22Rv1 (cell line): ENCODE measurements around the gene RAPGEF4.

Experiments
- H3K27ac ChIP-seq: fragments of 450-650 bp; 2 replicates; pipeline ENCODE4 v1.5.1; 2017
- ZFX ChIP-seq: fragments of 450-650 bp; IDR thresholded peaks from 2 replicates; pipeline ENCODE4 v1.6.1; 2017; ENCODE audit warnings: antibody characterized with exemption, borderline replicate concordance
- TF ChIP-seq, protein P1 (sequence below): fragments of 450-650 bp; IDR thresholded peaks from 2 replicates; pipeline ENCODE4 v1.5.1; 2017; ENCODE audit warnings: mild to moderate bottlenecking

The RAPGEF4 gene

GRCh38 chr2:172735582-172736423 lies at the start of gene RAPGEF4:
Gene RAPGEF4 (plus strand): TSS chr2:172735845. CDS start chr2:172735984, 139 bp downstream.
- no peak within 1 kb of the TSS for H3K27ac ChIP-seq
- TF ChIP-seq, protein P1, sequence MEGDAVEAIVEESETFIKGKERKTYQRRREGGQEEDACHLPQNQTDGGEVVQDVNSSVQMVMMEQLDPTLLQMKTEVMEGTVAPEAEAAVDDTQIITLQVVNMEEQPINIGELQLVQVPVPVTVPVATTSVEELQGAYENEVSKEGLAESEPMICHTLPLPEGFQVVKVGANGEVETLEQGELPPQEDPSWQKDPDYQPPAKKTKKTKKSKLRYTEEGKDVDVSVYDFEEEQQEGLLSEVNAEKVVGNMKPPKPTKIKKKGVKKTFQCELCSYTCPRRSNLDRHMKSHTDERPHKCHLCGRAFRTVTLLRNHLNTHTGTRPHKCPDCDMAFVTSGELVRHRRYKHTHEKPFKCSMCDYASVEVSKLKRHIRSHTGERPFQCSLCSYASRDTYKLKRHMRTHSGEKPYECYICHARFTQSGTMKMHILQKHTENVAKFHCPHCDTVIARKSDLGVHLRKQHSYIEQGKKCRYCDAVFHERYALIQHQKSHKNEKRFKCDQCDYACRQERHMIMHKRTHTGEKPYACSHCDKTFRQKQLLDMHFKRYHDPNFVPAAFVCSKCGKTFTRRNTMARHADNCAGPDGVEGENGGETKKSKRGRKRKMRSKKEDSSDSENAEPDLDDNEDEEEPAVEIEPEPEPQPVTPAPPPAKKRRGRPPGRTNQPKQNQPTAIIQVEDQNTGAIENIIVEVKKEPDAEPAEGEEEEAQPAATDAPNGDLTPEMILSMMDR: no peak
- no peak for TF ChIP-seq ZFX

GRCh38 chr2:172693037-172693436 lies 42.6 kb upstream of the RAPGEF4 start:
- TF ChIP-seq, protein P1: no peak
- TF ChIP-seq ZFX: no peak
- no peak overlapping the region for H3K27ac ChIP-seq

GRCh38 chr2:172693529-172694455 lies 41.9 kb upstream of the RAPGEF4 start:
- no peak for TF ChIP-seq ZFX
- TF ChIP-seq, protein P1: no peak
- no peak overlapping the region for H3K27ac ChIP-seq

GRCh38 chr2:172697296-172697695 lies 38.3 kb upstream of the RAPGEF4 start:
- TF ChIP-seq ZFX: no peak
- TF ChIP-seq, protein P1: no peak
- no peak overlapping the region for H3K27ac ChIP-seq

DNA sequence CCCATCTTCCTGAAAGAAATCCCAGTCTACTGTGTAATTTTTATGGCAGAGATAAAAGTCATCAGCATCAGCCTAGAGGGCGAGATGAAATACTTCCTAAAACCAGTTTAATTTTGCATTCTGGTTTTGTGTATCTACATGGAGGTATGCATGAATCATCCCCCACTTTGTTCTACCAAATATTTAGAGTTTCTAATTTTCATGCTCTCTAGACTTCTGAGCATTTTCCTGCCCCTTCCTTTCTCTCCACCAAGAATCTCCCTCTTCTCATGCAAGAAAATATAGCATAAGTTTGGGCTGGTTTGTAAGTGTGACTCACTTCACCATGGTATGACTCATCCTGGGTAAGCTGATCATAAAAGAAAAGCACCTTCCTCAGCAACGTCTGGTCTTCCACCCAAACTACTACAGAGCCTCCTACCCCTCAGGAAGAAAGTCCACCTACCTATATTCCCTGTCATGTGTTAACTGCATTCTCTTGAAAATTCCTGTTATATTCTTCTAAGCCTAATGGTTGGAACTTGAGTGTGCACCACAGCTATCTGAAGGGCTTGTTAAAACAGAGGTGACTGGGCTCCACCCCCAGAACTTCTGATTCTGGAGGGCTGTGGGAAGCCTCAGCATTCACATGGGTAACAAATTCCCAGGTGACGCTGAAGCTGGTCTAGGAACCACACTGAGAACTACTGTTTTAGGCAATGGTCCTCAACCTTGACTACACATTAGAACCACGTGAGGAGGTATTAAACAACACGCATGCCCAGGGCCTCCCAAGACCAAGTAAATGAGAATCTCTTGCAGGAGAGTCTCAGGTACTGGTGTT lies 37.4 kb upstream of the RAPGEF4 start:
- TF ChIP-seq, protein P1: no peak
- no peak for TF ChIP-seq ZFX
- H3K27ac ChIP-seq: no peak overlapping the region

DNA sequence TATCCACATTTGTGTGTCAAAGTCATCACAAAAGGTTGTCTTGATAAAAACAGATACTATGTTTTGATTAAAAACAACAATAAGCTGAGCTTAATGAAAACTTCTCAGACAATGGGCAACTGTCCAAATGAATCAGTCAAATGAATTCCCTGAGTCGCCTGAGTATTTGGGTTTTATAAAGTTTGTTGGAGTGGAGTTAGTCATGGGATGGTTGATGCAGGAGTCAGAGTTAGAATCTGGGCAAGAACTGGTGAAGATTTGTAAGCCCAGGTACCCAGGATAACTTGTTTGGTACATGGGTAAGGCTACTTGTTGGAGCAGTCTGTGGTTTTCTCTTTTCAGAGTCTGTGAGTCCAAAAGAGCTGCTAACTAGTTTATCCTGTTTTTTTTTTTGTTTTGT lies 34.4 kb upstream of the RAPGEF4 start:
- H3K27ac ChIP-seq: no peak overlapping the region
- TF ChIP-seq ZFX: no peak

DNA sequence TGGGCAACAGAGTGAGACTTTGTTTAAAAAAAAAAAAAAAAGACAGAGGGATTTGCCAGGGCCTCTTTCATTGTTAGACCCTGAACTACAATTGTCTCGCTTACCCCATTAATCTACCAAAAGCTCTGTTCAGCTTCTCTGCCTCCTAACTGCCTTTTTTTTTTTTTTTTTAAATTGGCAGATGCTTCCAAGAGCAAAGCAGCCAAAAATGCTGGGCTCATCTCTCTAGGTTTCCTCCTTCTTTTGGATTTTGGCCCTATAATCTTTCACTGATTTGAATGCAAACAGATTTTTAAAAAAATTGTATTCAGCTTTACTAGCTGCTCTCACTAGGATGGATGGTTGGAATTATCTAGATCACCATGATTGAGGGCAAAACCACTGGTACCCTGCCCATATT lies 33.2 kb upstream of the RAPGEF4 start:
- no peak overlapping the region for H3K27ac ChIP-seq
- TF ChIP-seq, protein P1: no peak
- TF ChIP-seq ZFX: no peak
